Astrocyte (in vitro differentiated cells and primary cell): Measurements from ENCODE around the gene SUN1.

Experiments
- EZH2 ChIP-seq: IDR thresholded peaks from 2 replicates; pipeline ENCODE4 v1.6.1; 2012; ENCODE audit warnings: mild to moderate bottlenecking, low read length, inconsistent platforms; ENCODE audit not compliant: insufficient read depth
- TF ChIP-seq, protein P1 (sequence below): IDR thresholded peaks from 2 replicates; pipeline ENCODE4 v1.5.1; 2011; ENCODE audit warnings: low read depth, mild to moderate bottlenecking, inconsistent platforms, low read length, moderate library complexity; ENCODE audit not compliant: insufficient read depth

GRCh38 chr7:876077-876971, 44.0 kb downstream of the SUN1 start, which contains the start of gene GET4:
- TF ChIP-seq, protein P1, sequence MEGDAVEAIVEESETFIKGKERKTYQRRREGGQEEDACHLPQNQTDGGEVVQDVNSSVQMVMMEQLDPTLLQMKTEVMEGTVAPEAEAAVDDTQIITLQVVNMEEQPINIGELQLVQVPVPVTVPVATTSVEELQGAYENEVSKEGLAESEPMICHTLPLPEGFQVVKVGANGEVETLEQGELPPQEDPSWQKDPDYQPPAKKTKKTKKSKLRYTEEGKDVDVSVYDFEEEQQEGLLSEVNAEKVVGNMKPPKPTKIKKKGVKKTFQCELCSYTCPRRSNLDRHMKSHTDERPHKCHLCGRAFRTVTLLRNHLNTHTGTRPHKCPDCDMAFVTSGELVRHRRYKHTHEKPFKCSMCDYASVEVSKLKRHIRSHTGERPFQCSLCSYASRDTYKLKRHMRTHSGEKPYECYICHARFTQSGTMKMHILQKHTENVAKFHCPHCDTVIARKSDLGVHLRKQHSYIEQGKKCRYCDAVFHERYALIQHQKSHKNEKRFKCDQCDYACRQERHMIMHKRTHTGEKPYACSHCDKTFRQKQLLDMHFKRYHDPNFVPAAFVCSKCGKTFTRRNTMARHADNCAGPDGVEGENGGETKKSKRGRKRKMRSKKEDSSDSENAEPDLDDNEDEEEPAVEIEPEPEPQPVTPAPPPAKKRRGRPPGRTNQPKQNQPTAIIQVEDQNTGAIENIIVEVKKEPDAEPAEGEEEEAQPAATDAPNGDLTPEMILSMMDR: no peak
- no peak for TF ChIP-seq EZH2
